Activated CD4-positive, CD25-positive, alpha-beta regulatory T cell treated with anti-CD3 and anti-CD28 coated beads, Interleukin-2, amount 50 U/mL, for 16 hours (primary cell): ENCODE measurements around the gene AKIRIN1.
A peak's percentile ranks its signal among the peaks of the same experiment; 100 is the strongest.
"Not testable (repeated sequence)": the region's sequence is repeated elsewhere in the genome, so short reads cannot be mapped to it uniquely, and the experiment has no call there.

Source experiments
- DNase-seq: peaks from one replicate; pipeline ENCODE4 v3.0.0-alpha.2; 2020; ENCODE audit warnings: low read depth, low spot score

The AKIRIN1 gene

DNA sequence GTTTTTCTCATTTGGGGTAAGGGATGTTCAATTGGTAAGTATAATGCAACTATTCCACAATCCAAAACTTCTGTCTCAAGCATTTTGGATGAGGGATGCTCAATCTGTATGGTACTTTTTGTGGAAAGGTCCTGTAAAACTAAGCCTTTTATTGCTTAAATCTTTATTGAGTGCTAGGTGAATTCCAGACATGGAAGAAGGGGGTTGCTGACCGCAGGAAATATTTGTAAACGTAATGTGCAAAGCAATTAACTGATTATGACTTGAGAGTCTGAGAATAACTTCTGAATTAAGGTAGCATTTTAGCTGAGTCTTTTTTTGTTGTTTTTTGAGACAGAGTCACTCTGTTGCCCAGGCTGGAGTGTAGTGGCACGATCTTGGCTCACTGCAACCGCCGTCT, 3.1 kb downstream of the AKIRIN1 start:
- DNase-seq: no peak

DNA sequence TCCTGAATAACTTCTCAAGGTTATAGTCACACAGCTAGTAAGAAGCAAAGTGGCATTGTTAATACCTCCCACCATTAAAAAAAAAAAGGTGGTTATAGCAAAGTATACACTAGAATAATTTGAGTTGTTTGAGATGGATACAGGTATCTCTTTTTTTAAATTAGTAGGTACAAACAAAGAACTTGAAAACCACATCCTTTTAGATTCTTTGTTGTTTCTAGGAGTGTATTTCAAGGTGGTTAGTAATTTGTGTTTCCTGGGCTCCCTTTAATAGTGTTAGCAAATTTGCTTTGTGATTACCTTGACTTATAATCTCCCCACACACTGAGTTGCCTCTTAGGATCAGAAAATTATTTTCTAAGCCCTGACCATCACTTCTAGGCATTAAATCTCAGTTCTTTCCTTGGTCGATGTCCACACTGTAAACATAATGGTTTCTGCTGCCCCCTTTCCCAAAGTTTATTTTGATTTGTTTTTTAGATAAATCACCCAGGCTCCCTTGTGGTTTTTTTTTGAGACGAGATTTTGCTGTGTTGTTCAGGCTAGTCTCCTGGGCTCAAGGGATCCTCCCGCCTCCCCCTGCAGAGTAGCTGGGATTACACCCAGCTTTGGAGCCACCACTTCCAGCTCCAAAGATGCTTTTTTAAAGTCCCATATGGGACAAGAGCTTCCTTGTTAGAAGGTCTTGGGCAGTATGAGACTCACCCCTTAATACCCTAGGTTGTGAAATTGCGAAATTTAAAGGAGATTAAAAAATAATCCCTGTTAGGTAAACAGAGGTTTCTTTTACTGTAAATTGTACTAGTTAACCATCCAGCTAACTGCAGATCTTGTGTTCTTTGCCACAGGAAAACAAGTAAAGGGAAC, 6.2 kb downstream of the AKIRIN1 start:
- DNase-seq: no peak

DNA sequence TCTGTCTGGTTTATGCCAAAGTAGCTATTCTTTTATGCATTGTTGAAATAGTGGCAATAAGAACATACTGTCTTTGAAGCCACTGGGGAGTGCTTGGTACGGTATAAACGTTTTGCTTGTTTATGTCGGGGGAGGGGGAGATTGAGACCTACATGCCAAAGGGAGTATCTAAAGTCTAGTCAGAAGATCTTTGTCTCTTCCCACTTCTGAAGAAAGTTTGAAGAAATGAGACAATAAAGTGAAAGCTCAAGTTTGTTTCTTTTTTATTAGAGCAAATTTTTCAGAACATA, 6.8 kb downstream of the AKIRIN1 start:
- no peak for DNase-seq

DNA sequence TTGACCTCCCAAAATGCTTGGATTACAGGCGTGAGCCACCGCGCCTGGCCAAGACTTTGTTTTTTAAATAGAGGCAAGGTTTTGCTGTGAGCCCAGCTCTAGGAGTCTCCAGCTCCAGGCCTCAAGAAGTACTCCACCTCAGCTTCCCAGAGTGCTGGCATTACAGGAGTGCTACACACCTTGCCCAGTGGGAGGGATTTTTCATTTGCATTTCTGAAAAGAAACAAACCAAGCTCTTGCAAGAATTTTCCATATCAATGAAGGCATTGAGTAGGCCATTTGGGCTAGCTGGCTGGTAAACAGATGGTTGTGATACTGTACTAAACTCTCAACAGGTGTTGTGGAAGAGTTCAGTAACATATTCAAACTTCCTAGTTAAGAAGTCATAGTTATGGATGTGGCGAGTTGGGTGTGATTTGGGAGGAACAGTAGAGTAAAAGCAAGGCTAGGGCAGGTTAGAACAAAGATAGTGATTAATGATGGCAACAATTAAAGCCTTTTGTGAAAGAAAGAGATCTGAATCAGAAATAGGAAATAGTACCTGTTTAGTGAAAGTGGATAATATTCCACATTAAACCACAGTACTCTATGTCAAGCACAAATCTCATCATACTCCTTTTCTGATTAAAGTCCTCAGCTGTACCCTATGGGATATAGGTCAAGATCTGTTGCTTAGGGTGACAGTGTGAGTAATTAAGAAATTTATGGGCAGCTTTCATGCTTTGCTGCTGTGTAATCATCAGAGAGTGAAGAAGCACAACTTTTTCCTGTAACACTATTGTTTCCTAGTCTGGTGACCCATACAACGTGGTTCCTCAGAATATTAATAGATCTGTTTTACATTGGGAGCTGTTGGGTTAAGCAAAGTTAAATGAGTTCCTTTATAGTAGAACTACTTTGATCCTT, 10.7 kb downstream of the AKIRIN1 start:
- DNase-seq: no peak

DNA sequence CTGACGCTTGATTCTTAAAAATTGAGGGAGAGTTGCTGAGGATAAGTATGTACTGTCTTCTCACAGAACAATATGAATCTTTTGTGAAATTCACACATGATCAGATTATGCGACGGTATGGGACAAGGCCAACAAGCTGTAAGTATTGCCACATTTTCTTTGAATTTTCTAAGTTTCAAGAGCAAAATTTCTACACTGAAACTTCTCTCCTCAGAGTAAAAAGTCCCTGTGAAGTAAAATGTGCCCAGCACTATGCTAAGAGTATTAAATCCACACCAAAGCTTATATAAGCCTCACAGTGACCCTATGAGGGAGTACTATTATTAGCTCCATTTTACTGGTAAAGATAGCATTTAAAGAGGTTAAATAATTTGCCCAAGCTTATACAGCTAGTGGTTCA, 12.2 kb downstream of the AKIRIN1 start:
- no peak for DNase-seq

DNA sequence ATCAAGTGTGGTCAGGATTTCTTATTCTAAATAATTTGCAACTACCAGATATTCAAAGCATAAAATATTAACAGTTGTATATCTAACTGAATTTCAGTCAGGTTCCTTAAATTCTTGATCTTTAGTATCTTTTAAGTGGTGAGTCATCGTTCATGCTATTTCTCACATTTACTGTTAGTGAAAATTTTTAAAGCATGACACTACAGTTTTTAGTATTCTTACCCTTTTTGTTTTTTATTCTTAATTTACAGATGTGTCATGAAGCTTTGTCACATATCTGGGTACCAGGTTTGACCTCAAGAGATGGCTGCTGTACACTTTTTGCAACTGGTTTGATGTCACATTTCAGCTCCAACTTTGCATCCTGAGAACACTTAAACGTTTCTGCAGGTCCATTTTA, 12.7 kb downstream of the AKIRIN1 start:
- DNase-seq: no peak

DNA sequence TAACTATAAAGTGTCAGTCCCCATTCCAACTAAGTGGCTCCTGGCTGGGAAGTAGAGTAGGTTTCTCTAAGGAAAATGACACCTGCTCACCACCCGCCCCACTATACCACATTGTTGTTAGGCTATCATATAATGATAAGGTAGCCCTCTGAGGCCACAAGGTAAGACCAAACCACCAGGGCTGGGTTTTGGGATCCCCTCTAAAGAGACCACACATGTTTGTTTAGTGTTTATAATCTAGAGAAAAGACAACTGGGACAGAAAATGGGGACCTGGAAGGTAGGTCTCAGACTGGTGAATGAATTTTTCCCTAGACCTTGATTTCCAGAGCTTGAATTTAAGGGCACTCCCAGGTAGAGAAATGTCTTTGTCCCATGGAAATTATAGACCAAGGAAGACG, 15.2 kb downstream of the AKIRIN1 start:
- DNase-seq: no peak

DNA sequence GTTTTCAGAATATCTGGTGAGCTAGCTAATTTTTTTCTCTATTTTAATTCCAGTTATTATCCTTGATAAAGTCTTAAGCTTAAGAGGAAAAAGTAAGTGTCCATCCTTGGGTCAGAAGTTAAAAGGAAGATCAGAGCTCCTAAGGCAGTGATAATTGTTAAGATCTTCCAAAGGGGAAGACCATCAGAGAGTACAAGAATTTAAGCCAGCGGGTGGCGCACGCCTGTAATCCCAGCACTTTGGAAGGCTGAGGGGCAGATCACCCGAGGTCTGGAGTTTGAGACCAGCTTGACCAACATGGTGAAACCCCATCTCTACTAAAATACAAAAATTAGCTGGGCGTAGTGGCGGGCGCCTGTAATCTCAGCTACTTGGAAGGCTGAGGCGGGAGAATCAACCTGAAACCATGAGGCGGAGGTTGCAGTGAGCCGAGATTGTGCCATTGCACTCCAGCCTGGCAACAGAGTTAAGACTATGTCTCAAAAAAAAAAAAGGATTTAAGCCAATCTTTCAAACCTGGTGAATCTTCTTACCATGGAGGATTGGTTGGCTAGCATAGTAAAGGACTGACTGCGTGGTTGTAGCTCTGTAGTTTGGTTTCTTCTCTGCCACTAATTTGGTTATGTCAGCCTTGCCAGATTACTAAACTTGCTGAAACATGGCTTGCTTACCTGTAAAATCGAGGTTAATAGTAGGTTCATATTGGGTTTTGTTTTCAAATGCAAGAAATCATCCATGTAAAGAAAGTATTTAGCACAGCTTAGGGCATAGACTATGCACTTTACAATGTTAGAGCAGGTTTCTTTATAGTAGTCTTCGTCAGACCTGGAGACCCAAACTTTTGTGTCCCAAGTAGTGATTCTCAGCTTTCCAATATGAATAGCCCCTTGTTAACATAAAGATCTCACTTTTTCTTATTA, 15.9 kb downstream of the AKIRIN1 start:
- DNase-seq: no peak

DNA sequence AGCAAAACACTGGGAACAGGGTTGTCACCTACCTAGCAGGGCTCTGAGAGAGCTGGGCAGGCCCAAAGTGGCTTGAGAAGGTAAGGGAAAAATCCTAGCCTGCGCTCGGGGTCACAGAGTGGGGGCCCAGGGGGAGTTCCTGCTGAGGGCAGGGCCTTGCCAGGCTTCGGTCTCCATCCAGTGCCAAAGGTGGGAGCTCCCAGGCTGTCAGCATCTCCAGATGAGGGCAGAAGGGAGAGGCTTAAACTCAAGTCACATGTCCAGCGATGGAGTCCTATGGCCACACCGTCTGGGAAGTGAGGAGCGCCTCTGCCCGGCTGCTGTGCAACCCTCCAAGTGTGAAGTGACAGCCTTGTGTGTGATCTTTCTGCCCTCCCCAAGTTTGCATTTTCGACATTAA, 23.9 kb downstream of the AKIRIN1 start:
- DNase-seq: not testable (repeated sequence)

DNA sequence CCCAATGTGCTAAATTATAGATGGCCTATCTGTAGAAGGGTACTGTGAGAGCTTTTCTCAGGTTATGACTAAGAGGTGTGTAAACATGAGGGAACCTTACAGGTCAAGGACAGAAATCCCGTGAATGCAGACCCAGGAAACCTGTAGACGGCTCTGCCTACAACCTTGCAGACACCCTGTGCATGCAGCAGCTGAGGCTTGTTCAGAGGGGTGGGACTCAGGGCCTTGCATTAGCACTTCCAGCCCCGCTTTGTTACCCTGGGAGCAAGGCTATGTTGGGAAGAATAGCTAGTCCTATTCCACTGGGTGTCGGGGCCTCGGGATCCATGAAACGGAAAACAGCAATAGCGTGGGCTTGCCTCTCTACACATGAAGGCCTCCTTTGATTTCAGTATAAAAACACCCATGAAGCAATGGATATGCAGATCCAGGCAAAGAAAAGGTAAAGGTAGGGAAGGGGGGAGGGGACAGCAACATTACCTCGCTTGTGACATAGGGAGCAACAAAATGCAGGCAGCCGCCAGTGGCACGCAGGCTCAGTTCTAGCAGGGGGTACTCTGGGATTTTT, 25.6 kb downstream of the AKIRIN1 start:
- DNase-seq: no peak

DNA sequence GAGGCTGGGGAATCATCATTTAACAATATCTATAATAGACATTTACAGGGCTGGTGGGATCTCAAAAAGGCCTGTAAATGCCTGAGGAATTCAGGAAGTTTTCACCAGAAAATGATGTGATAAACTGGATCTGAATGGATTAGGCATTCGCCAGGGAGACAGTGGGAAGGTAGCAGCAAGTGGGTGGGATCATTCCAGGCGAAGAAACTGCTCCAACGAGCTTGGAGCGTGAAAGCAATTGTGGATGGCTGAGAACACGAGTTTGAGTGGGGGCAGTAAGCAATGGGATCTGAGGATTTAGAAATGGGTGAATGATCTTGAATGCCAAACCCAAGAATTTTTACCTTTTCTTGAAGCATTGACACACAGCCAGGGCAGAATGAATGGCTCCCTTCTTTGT, 26.2 kb downstream of the AKIRIN1 start:
- DNase-seq: no peak

DNA sequence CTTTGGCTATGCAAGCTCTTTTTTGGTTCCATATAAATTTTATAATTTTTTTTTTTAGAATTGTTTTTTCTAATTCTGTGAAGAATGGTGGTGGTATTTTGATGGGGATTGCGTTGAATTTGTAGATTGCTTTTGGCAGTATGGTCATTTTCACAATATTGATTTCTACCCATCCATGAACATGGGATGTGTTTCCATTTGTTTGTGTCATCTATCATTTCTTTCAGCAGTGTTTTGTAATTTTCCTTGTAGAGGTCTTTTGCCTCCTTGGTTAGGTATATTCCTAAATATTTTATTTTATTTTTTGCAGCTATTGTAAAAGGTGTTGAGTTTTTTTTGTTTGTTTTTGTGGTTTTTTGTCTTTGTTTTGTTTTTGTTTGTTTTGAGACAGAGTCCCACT, 29.4 kb downstream of the AKIRIN1 start:
- DNase-seq: not testable (repeated sequence)

DNA sequence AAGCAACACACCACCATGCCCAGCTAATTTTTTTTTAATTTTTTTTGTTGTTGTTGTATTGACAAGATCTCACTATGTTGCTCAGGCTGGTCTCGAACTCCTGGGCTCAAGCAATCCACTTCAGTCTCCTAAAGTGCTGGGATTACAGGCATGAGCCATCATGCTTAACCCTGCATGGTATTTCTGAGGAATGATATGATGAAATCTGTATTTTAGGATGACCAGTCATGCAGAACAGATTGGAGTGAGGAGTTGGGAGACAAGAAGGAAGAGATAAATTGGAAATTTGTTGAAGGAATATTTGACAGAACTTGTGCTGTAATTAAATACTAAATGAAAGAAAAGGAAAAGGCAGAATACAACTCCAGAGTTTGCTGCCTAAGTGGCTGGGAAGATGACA, 30.4 kb downstream of the AKIRIN1 start:
- no peak for DNase-seq

DNA sequence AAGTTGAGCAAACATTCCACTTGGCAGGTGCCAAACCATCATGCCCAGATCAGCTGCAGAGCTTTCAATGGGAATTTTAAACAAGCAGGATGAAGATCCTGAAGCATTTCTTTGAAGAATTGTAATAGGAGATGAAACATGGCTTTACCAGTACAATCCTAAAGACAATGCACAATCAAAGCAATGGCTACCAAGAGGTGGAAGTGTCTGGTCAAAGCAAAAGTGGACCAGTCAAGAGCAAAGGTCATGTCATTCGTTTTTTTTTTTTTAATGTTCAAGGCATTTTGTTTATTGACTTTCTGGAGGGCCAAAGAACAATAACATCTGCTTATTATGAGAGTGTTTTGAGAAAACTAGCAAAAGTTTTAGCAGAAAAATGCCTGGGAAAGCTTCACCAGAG, 32.1 kb downstream of the AKIRIN1 start:
- no peak for DNase-seq

DNA sequence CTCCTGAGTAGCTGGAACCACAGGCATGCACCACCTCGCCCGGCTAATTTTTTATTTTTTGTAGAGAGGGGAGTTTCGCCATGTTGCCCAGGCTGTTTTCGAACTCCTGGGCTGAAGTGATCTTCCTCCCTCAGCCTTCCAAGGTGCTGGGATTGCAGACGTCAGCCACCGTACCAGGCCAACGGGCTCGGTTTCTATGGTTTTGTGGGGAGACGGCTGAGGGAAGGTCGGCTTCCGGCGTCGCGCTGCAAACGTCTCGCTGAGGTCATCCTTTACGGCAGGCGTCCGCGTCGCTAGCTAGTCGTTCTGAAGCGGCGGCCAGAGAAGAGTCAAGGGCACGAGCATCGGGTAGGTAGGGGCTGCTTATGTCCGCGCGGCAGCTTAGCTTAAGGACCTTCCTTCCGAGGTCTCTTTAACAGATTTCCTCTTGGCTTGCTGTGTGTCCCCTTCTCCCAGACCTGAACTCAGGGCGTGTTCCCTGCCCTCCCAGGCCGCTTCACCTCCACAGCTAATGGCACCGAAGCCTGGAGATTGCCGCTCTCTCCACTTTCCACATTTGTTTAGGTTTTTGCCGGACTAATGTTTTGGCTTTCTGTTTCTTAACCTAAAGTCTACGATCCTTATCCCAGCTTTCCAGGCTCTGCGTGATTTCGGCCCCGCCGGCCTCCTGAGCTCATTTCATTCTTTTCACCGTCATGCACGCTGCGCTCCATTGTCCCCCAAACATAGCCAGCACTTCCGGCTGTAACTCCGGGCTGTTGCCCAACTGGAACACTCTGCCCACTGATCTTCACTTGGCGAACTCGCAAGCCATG, 35.2 kb downstream of the AKIRIN1 start, which contains the start of gene NDUFS5:
NDUFS5 (plus strand) TSS at position 300 of the 815 bp plus-strand sequence. CDS start 2,375 bp downstream, outside the sequence.
- DNase-seq: peak; percentile 65

DNA sequence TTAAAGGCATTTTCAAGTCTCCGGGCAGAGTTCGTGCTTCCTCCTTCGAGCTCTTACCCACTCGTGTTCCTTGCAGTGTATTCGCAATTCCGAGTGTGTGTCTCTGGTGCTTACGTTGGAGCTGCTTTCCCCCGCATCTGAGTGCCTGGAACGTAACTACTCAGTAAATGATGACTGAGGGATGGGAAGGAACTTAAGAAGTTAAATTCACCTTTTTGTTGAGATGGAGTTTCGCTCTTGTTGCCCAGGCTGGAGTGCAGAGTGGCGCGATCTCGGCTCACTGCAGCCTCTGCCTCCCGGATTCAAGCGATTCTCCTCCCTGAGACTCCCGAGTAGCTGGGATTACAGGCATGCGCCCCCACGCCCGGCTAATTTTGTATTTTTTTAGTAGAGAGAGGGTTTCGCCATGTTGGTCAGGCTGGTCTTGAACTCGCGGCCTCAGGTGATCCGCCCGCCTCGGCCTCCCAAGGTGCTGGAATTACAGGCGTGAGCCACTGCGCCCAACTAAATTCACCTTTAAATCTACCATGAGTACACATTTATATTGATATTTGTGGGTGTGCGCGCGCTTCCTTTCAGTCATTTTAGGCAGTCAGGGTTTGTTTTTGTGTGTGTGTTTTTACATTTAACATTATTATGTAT, 35.9 kb downstream of the AKIRIN1 start:
- DNase-seq: no peak

DNA sequence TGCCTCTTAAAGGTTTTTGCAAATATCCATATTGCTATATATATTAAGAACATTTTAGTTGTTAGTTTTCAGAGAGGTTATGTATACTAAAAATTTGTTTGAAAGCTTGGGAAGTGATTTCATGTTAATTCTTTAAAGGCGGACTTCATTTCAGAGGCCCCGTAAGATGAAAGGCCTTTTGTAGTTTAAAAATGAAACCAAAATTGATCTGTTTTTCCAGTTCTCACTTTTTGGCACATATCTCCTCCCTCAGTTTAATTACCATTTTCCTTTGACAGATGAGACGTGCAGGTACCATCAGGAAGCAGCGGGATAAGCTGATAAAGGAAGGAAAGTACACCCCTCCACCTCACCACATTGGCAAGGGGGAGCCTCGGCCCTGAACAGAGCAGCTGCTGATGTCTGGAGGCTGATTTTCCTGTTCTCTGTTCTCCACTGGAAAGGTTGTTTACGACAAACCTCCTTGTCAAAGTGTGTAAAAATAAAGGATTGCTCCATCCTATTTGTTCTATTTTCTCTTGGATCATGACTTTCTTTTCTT, 43.1 kb downstream of the AKIRIN1 start:
- DNase-seq: no peak

DNA sequence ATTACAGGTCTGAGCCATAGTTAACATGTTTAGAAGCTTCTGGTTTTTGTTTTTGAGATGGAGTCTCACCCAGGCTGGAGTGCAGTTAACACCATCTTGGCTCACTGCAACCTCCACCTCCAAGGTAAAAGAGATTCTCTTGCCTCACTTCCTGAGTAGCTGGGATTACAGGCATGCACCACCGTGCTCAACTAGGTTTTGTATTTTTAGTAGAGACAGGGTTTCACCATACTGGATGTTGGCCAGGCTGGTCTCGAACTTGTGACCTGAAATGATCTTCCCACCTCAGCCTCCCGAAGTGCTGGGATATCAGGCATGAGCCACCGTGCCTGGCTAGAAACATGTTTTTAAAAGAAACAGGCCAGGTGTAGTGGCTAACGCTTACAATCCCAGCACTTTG, 45.6 kb downstream of the AKIRIN1 start:
- no peak for DNase-seq

DNA sequence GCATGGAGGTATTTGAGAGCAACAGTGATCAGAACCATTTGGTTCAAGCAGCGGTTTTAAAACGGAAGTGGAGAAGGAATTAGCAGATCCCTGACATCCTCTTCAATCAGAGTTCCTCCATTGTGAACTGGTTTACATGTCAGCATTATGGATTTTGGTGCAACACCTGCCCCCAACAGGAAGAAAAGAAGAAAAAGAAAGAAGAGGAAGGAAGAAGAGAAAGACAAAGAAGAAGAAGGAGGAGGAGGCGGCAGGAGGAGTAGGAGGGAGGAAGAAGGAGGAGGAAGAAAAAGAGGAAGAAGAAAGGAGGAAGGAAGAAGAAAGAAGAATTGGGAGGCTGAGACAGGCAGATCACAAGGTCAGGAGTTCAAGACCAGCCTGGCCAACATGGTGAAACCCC, 52.4 kb downstream of the AKIRIN1 start:
- DNase-seq: no peak

DNA sequence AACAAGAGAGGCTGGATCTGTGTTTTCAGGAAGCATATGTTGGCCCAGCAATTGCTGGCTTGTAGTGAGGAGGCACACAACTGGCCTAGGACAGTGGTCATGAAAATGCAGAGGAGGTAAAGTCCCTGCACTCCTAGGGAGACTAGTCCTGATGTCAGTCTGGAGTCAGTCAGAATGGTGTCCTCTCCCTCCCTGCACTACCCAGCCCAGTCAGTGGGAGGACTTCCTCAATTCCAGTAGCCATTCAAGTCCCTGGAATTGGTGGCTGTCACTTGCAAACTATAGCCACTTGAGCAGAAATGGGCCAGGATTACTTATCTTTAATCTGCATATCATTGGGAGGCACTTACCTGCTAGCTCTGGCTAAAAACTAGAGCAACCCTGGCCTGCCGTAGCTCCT, 53.7 kb downstream of the AKIRIN1 start:
- no peak for DNase-seq
